Activated B cell treated with CpG ODN at 0.5 μM for 24 hours (primary cell): Measurements from ENCODE around the gene TNFRSF14. TPM values are rescaled to one million over a fixed set of nuclear protein-coding genes. Genes with fewer than 3 reads are reported as not detected.
A peak's percentile ranks its signal among the peaks of the same experiment; 100 is the strongest.

Experiments used
- ATAC-seq: fragments of 200-7000 bp; cut with Tn5 transposase; one replicate; pipeline ENCODE4 v1.10.0; 2021; ENCODE audit warnings: low read depth, mild to moderate bottlenecking, moderate library complexity
- CTCF ChIA-PET: fragments of 350-600 bp; sonication (Branson Sonifier 250); formaldehyde crosslinking; loops from one replicate; lab custom pipeline; 2021; ENCODE audit warnings: antibody characterized with exemption; lab: Charles Lee
- POLR2A ChIA-PET: fragments of 350-600 bp; sonication (Branson Sonifier 250); formaldehyde crosslinking; loops from one replicate; lab custom pipeline; 2021; ENCODE audit warnings: antibody characterized with exemption; lab: Charles Lee
- DNase-seq: peaks from one replicate; pipeline ENCODE4 v3.0.0; 2022
- H3K27ac Mint-ChIP-seq: one replicate; pipeline ENCODE4 v1.8.0; 2020; ENCODE audit warnings: mixed read lengths
- H3K27me3 Mint-ChIP-seq: one replicate; pipeline ENCODE4 v1.8.0; 2021; ENCODE audit warnings: mixed read lengths
- H3K36me3 Mint-ChIP-seq: one replicate; pipeline ENCODE4 v1.8.0; 2021; ENCODE audit warnings: low read depth, mixed read lengths
- H3K4me1 Mint-ChIP-seq: one replicate; pipeline ENCODE4 v1.8.0; 2021; ENCODE audit warnings: mixed read lengths
- H3K4me3 Mint-ChIP-seq: one replicate; pipeline ENCODE4 v1.8.0; 2020; ENCODE audit warnings: mild to moderate bottlenecking, mixed read lengths
- H3K9me3 Mint-ChIP-seq: one replicate; pipeline ENCODE4 v1.8.0; 2020; ENCODE audit warnings: mixed read lengths
- intact Hi-C: fragments of 100-400 bp; cut with micrococcal nuclease; formaldehyde crosslinking; loops from one replicate; pipeline ENCODE4 v1.15.1; 2024
- total RNA-seq: library from RNA; stranded (reverse); gene quantifications from 2 replicates; pipeline ENCODE4 v1.2.3, GENCODE V29; 2022
- TF ChIP-seq, protein P1 (sequence below): fragments of 200-600 bp; IDR thresholded peaks from one replicate; pipeline ENCODE4 v1.8.0; 2022; ENCODE audit warnings: antibody characterized with exemption, mild to moderate bottlenecking

The TNFRSF14 gene
- total RNA-seq, 1 donor from 2014 or later: 148 TPM

DNA sequence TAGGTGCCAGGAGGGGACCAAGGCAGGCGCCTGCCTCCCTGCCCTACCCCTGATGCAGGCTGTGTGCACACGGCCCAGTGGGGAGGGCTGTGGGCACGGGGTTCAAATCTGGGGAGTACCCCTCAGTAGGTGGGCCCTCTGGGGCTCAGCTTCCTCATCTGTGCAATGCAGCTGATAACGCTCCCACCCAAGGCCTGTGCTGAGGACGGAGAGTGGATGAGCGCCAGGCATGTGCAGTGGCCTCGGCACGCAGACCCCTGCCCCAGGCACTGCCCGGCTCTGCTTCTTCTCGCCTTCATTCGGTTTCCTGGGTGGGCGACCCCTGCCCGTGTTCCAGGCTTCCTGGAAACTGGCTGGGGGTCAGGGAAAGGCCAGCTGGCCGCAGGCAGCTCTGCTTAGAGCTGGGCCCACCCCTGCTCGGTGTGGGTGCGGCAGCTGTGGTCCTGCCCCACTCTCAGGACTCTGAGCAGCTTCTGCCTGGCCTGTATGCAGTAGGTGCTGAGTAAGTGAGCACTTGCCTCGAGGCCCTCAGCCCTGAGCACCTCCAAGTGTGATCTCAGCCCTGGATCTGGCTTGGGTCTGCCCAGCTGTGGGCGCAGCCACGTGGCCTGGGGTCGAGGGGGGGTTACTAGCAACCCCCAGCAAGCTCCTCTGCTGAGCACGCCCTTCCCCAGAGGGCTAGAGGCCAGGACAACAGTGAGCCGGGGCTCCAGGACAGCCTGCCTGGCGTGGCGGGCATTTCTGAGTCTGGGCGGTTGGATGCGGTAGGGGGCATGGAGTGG lies 11.9 kb upstream of the TNFRSF14 start:
- TF ChIP-seq, protein P1, sequence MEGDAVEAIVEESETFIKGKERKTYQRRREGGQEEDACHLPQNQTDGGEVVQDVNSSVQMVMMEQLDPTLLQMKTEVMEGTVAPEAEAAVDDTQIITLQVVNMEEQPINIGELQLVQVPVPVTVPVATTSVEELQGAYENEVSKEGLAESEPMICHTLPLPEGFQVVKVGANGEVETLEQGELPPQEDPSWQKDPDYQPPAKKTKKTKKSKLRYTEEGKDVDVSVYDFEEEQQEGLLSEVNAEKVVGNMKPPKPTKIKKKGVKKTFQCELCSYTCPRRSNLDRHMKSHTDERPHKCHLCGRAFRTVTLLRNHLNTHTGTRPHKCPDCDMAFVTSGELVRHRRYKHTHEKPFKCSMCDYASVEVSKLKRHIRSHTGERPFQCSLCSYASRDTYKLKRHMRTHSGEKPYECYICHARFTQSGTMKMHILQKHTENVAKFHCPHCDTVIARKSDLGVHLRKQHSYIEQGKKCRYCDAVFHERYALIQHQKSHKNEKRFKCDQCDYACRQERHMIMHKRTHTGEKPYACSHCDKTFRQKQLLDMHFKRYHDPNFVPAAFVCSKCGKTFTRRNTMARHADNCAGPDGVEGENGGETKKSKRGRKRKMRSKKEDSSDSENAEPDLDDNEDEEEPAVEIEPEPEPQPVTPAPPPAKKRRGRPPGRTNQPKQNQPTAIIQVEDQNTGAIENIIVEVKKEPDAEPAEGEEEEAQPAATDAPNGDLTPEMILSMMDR: no peak
- Mint-ChIP-seq H3K4me3 (no peak overlapping the region), H3K9me3 (no peaks in the 10 kb centered on the region), H3K27ac (no peak overlapping the region), H3K36me3 (no peaks in the 10 kb centered on the region), H3K27me3 (peaks cover 6% of the 10 kb centered on the region), H3K4me1 (peaks cover 24% of the 10 kb centered on the region)
- ATAC-seq: no peak
- CTCF ChIA-PET: interaction anchor here (1.6 kb wide), 1 partner anchor 42 kb away, joined by 6 read pairs; the partner anchor contains the start of gene PRXL2B
- POLR2A ChIA-PET: interaction anchor here (0.6 to 8.0 kb wide), 4 partner anchors 10 to 121 kb away, joined by 3 to 209 read pairs (median 62); partner anchors contain the start of genes HES5, PANK4 and PRXL2B
- intact Hi-C loops: no loop called here
- no peak for DNase-seq

DNA sequence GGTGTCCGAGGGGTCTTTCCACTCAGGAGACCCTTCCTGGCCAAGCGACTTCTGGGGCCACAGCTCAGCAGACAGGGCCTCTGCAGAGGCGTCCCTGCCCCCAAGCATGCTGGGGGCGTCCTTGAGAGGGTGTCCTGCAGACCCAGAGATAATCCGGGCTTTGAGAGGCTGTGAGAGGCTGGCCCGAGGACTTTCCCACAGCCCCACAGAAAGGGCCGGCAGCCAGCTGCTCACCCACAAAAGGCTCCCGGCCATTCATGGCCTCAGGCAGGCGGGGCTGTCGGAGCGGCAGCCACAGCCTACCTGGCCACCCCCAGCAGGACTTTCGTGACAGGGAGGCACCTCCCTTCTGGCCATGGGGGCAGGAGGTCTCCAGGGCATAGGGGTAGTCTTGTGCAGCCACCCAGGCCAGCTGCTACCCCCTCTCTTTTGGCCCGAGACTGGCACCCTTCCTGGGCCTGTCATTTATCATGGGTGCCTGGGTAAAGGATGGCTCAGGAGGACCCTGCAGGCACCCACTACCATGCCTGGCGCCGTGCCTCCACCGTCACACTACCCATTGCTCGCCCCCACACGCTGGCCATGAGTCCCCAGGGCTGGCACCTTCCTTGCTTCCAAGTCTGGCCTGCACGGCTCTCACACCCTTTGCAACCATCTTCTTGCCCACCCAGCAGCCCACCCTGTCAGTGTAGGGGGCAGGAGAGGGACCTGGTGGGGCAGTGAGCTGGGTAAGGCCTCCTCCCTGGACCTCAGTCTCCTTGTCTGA lies 11.1 kb upstream of the TNFRSF14 start:
- Mint-ChIP-seq H3K36me3 (no peaks in the 10 kb centered on the region), H3K27ac (no peak overlapping the region), H3K9me3 (no peaks in the 10 kb centered on the region), H3K27me3 (peaks cover 6% of the 10 kb centered on the region), H3K4me3 (no peak overlapping the region), H3K4me1 (peaks cover 31% of the 10 kb centered on the region)
- no peak for DNase-seq
- ATAC-seq: no peak
- POLR2A ChIA-PET: interaction anchor here (0.6 to 8.0 kb wide), 12 partner anchors 11 to 356 kb away, joined by 3 to 209 read pairs (median 19); partner anchors contain the start of genes FAAP20, HES5, MORN1 and PANK4
- CTCF ChIA-PET: interaction anchor here (1.6 kb wide), 1 partner anchor 41 kb away, joined by 6 read pairs; the partner anchor contains the start of gene PRXL2B
- TF ChIP-seq, protein P1: no peak
- intact Hi-C loops: loop anchor here (5.0 kb wide), 2 partner anchors 233 to 877 kb away; no protein-coding TSS in a partner anchor

DNA sequence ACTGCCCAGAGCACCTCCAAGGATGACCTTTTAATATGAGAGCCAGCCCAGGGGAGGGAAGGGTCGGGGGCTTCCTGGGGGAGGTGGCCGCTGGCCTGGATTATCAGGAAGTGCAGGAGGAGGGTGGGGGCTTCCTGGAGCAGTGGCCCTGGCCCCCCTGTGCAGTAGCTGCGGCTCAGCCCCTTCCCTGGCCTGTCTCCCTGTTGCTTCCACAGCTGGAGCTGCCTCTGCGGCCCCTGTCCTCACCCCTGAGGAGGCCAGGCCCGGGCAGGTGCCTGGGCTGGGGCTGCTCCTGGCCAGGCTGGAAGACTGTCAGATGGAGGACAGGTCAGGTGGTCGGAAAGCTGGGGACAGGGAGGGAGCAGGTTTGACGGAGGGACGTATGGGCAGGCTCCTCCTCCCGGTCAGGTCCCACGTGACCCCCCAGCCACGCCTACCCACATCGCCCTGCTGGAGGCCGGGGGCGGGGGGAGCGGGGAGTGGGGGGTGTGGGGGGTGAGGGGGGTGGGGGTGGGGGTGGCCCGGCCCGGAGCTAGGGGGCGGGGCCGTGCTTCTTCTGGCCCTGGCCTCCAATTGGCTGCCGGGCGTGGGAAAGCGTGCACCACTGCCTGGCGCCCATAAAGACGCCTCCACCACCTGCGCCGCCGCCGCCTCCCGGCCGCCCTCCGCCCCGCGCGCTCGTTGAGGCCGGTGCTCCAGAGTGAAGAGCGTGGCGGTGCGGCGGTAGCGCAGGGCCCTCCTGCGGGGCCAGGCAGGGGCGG lies 10.2 kb upstream of the TNFRSF14 start:
- peak overlapping the region; percentile 87 for H3K4me3 Mint-ChIP-seq
- TF ChIP-seq, protein P1: no peak
- DNase-seq: peak; percentile 82
- H3K4me1 Mint-ChIP-seq: peaks cover 39% of the 10 kb centered on the region
- ATAC-seq: peak; percentile 51
- ChIA-PET POLR2A (interaction anchor here (0.6 to 8.0 kb wide), 18 partner anchors 11 to 1518 kb away, joined by 3 to 209 read pairs (median 9); partner anchors contain the start of genes FAAP20, HES5, MORN1 and PANK4), CTCF (interaction anchor here (1.6 to 3.1 kb wide), 3 partner anchors 39 to 351 kb away, joined by 6 to 13 read pairs (median 12); partner anchors contain the start of genes FAAP20 and PRXL2B)
- H3K36me3 Mint-ChIP-seq: no peaks in the 10 kb centered on the region
- H3K27ac Mint-ChIP-seq: peak overlapping the region; percentile 50
- intact Hi-C loops: loop anchor here (5.0 kb wide), 2 partner anchors 234 to 876 kb away; no protein-coding TSS in a partner anchor
- H3K9me3 Mint-ChIP-seq: no peaks in the 10 kb centered on the region
- H3K27me3 Mint-ChIP-seq: peaks cover 6% of the 10 kb centered on the region

DNA sequence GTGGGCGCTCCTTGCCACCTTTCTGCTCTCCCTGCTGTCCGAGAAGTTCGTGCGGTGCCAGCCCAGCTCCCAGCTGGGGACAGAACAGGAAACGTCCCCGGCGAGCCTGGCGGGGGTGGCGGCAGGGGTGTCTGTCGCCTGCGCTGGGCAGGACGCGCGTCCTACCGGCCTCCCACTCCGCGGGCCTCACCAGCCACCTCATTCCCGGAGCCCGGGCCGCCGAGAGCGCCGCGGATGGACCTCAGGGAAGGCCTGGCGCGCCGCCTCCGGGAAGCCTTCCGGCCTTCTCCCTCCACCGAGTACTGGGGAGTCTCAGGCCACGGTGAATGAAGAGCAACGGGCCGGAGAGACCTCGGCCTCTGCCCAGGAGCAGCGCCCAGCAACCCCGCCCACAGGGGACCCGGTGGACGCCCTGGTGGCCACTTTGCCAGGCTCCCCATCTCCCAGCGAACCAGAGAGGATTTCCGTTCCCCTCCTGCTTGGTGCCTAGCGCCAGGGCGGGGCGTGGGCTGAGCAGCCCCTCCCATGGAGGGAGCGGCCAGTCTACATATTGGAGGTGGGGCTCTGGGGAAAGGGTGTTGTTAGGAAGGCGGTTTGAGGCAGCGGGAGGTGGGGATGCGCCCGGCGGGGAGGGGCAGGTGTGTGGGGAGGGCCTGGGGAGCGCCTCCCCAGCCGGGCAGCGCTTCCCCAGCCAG lies 9.5 kb upstream of the TNFRSF14 start:
- ChIA-PET CTCF (interaction anchor here (0.7 to 3.1 kb wide), 10 partner anchors 9 to 450 kb away, joined by 3 to 21 read pairs (median 6); partner anchors contain the start of genes FAAP20, HES5, PANK4 and PEX10), POLR2A (interaction anchor here (0.6 to 8.0 kb wide), 21 partner anchors 10 to 502 kb away, joined by 3 to 209 read pairs (median 6); partner anchors contain the start of genes FAAP20, HES5, MORN1 and PANK4)
- H3K27ac Mint-ChIP-seq: peak overlapping the region; percentile 96
- H3K9me3 Mint-ChIP-seq: no peaks in the 10 kb centered on the region
- no peaks in the 10 kb centered on the region for H3K36me3 Mint-ChIP-seq
- peaks cover 42% of the 10 kb centered on the region for H3K4me1 Mint-ChIP-seq
- TF ChIP-seq, protein P1: no peak
- intact Hi-C loops: loop anchor here (5.0 kb wide), 2 partner anchors 234 to 876 kb away; no protein-coding TSS in a partner anchor
- H3K27me3 Mint-ChIP-seq: peaks cover 5% of the 10 kb centered on the region
- H3K4me3 Mint-ChIP-seq: peak overlapping the region; percentile 87
- ATAC-seq (peak; percentile 30), DNase-seq (peak; percentile 66)
